AG08395 (cell line): ENCODE results near the gene MAMSTR.
"Not testable (repeated sequence)": the region's sequence is repeated elsewhere in the genome, so short reads cannot be mapped to it uniquely, and the experiment has no call there.

Experiments used
- DNase-seq: peaks from one replicate; pipeline ENCODE4 v3.0.0; 2012; ENCODE audit warnings: mixed read lengths, low spot score

MAMSTR gene

DNA sequence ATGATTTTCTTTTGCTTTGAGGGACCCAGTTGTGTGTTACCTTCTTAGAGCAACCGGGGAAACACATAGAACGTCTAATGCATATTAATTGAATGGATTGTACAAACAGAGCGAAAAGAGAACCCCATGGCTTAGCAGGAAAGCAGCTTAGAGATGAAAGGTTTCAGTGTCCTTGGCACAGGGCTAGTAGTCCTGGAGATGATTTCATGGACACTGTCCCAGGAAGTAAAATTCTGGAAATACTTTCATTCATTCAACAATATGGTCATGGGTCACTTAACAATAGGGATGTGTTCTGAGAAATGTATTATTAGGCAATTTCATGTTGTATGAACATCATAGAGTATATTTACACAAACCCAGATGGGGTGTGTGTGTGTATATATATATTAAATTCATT is 33.4 kb downstream of the MAMSTR start:
- no peak for DNase-seq

DNA sequence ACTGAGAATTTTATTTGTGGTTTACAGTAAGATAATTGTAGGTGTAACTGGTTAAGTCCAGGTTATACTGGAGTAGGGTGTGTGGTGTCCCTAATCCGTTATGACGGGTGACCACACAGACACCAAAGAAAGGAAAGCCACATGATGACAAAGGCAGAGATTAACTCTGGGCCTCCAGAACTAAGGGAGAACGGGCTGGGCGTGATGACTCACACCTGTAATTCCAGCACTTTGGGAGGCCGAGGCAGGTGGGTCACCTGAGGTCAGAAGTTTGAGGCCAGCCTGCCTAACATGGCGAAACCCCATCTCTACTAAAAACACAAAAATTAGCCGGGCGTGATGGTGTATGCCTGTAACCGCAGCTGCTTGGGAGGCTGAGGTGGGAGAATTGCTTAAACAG is 33.9 kb downstream of the MAMSTR start:
- no peak for DNase-seq

DNA sequence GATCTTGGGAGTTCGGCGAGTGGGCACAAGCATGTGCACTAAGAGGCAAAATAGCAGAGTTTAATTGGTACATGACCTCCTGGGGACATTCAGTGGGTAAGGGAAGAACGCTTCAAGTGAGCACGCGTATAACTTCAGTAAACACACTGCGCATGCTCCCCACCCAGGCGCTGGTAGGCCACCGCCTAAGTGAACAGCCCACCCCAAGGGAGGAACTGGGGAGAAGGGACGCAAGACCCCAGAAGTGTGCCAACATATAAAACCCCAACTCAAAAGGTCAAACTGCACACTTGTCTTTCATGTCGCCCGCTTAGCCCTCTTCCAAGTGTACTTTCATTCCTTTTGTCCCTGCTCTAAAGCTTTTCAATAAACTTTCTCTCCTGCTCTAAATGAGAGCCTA is 36.2 kb downstream of the MAMSTR start:
- DNase-seq = no peak

DNA sequence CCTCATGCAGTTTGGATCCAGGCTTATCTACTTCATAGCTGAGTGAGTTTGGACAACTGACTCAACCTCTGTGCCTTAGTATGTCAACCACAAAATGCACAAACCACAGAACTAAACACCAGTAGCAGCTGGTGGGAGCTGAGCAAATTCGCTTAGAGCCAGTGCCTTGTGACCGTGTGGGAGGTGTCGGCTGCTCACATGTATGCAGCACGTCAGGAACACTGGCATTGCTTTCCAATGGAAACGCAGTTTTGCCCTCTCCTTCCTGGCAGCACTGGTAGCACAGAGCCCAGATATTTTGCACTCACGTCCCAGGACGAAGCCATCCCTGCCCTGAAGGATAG is 38.4 kb downstream of the MAMSTR start:
- DNase-seq = no peak

DNA sequence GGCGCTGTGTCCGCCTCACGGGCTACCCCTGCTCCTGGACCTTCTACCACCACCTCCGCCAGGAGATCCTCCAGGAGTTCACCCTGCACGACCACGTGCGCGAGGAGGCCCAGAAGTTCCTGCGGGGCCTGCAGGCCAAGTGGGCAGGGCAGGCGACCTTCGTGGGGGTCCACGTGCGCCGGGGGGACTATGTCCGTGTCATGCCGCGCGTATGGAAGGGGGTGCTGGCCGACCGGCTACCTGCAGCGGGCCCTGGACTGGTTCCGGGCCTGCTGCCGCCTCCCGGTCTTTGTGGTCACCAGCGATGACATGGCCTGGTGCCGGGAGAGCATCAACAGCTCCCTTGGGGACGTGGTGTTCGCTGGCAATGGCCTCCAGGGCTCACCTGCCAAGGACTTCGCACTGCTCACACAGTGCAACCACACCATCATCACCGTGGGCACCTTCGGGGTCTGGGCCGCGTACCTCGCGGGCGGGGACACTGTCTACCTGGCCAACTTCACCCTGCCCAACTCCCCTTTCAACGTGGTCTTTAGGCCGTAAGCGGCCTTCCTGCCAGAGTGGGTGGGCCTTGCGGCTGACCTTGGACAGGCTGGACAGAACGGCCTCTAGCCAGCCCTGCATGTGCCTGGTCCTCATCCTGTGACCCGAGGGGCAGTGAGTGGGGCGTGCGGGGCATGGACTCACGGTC is 38.9 kb downstream of the MAMSTR start:
- DNase-seq = no peak

DNA sequence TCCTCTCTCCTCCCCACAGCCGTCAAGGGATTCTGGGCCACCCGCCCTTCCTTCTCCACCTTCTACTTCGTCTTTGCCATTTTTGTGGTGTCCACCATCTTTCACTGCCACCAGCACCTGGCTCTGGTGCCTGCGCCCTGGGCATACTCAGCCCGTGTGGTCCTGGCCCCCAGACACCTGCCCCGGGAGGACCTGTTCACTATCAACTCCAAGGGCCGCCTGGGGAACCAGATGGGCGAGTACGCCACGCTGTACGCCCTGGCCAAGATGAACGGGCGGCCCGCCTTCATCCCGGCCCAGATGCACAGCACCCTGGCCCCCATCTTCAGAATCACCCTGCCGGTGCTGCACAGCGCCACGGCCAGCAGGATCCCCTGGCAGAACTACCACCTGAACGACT is 39.5 kb downstream of the MAMSTR start:
- not testable (repeated sequence) for DNase-seq

DNA sequence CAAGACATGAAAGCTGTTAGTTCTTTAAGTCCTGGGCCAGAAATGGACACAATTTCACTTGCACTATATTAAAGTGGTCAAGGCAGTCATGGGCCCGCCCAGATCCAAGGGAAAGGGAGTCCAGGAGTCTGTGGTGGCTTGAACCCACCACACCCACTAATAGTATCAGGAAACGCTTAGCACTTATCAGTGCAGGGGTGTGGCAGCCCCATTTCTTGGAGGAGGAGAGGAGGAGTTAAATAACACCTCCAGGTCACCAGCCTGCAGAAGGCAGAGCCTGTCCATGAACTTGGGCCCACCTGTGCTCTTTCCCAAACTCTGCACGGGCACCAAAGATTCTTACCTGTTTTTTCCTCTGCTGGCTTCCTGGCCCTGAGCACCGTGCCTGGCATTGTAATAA is 41.3 kb downstream of the MAMSTR start:
- DNase-seq = no peak

DNA sequence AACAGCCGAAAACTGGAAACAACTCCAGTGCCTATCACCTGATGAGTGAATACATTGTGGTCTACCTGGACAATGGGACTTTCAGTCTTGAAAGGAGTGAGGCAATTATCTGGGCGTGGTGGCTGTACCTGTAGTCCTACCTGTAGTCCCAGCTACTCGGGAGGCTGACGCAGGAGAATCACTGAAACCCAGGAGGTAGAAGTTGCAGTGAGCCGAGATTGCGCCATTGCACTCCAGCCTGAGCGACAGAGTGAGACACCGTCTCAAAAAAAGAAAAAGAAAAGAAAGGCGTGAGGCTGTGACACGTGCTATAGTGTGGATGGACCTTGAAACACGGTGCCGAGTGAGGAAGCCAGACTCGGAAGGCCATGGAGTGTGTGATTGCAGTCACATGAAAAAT is 42.6 kb downstream of the MAMSTR start:
- DNase-seq = no peak

DNA sequence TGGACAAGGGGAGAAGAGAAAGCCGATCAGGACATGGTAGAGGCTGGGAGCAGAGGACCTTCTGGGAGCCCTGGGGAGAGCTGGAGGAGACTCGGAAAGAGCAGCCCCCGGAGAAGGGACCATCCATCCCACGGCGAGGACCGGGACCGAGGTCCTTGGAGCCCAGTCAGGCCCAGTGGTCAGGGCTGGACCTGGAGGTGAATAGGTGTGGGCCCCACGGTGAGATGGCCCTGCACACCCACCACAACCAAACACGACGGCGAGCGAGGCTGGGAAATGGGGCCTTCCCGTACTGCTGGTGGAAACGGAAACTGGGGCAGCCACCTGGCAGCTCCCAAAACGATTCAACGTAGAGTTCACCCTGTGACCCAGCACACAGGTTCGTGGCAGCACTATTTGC is 43.0 kb downstream of the MAMSTR start:
- no peak for DNase-seq

DNA sequence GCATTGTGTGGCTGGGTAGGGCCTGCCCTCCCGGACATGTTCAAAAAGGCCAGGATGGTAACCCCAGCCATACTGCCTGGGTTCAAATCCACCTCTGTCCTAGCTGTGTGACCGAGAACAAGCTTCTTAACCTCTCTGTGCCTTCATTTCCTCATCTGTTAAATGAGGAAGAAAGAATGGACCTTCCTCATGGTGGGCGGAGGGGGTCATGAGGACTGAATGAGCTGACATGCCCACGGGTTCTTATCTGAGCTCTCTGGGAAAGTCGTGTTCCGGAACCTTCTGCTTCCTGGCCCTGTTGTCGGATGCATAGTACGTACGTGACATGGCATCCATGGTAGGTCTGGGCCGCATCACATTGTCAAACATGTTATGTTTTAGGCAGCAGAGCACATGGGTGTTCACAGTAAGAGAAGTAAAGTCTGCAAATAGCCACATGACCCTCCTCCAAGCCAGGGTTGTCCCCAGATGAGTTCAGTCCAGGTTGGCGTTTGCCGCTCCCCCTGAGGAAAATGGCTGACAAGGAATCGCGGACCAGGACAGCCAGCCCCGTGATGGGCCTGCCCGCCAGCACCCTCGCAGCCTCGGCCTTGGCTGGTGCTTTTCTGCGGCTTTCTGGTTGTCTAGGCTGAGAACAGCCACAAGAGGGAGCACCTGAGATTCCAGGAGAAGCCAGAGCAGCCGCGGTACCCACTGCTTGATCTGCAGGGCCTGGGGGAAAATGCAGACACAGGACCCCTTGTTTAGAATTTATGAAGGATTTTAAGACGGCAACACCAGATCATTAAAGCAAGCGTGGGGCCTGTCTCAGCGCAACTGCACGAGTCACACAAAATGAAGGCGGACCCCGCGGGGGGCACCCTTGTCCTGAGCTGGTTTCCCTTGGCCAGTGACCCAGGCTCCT is 44.4 kb downstream of the MAMSTR start:
- peak; percentile 93 for DNase-seq

DNA sequence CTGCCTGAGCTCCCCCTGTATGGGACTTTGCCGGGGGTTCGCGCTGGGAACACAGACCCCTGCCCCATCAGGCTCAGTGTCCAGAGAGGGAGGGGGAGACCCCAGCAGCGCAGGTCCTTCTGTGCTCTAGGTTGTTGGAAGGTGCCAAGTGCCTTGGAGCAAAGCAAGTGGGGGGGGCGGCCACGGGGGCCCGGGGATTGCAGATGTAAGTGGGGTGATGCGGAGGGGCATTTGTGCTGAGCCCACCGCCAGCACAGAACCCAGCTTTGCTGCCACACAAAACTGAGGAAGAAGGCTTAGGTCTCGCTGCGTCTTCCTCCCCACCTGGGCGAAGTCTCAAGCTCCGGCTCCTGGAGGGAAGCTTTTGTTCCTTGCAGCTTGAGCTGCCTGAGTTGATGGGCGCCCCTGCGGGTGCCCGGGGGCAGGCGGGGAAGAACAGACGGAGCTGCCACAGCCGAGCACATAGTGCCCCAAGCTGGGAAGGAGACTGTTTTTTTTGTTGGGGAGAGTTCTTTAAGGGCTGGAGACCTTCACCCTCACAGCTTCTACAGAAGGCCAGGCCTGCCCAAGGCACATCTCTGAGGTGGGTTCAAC is 45.2 kb downstream of the MAMSTR start:
- DNase-seq = no peak

DNA sequence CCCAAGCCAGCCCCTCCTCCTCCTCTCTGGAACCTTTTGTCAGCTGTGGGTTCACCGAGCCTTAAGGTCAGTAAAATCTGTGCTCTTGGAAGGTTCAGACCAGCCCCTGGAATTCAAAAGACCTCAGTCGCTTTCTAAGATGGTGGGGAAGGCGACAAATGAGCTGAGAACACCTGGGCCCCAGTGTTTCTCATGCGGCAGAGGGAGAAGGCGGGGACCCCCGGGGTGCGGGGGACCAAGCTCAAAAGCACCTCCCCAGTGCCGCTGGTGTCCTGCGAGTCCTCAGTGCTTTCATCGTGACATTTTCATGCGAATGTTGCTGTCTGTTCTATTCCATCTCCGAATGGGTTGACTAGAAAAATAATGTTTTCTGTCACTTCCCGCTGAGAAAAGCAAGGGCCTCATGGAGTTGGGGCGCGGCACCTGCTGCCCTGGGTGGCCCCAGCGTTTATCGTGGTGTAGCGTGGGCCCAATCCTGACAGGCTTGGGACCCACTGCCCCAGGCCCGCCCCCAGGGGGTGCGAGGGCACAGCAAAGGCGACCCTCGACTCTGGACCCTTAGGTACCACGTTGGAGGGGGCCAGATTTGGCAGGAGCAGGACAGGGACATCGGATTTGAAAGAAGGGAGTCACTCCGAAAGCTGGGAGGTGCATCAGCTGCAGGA is 46.0 kb downstream of the MAMSTR start:
- no peak for DNase-seq

DNA sequence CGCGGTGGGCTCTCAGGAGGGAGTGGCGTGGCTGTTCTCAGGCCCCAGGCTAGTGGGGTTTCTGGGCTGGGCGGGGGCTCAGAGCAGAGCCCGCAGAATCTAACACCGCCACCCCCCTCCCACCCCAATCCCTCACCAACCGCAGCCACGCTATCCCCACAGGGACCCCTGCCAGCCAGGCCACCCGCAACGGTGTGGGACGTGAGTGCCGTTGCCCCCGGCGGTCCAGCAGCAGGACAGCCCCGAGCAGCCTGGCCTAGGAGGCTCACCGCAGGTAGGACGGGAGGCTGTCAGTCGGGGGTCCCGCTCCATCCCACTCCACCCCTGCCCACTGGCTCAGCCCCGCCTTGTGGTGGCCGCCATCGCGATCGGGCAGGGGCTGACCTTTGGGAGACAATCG is 46.5 kb downstream of the MAMSTR start, which contains the start of gene NTN5:
NTN5 (minus strand) TSS at position 24 of the 400 bp plus-strand sequence. CDS start 2,031 bp downstream, outside the sequence.
- no peak for DNase-seq

DNA sequence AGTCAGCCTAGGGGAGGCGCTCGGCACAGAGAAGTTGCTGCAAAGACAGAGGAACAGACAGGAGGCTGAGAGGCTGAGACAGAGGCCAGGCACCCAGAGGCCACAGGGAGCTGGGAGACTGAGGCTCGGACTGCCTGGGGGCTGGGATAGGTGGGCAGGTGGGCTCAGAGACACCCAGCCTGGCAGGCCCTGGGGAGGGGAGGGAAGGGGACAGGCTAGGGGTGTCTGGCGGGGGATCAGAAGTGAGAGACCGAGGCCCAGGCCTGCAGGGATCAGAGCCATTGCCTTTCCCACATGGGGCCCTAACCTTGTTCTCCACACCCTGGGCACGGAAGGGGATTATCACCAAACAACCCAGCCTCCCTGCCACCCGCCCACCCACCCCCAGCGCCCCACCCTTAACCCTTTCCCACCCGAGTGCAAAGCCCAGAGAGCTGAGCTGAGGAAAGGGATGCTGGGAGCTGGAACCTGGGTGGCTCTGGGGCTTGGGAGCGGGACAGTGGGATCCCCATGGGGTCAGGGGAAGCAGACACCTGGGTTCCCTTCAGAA is 48.0 kb downstream of the MAMSTR start:
- DNase-seq = no peak

DNA sequence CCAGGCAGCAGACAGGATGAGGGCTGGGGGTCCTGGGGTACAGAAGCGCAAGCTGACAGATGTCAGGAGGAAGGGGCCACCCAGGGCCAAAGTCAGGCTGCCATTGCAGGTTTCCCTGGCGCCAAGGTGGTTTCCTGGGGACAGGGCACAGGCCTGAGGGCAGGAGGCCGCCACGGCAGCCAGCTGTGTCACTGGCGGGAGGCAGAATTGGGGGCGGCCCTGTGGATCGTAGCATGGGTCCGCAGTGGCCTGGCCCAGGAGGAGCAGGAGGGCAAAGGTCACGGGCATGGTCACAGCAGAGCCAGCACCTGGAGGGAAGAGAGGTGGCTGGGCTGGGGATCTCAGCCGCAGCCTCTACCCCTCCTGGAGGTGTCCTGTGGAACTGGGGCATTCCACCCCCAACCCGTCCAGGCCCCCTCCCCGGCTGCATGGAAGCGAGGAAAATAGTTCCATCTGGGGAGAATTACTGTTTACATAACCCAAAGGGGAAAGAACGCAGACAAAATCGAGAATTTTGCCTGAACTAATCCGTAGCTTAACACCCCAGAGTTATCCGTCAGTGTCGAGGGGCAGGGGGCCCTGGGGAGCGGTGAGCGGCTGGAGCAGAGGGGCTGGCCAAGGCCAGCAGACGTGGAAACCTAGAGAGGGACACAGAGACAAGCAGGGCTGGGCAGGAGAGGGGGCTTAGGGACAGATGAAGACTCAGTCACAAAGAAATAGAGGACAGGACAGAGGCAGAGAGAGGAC is 48.7 kb downstream of the MAMSTR start:
- DNase-seq = no peak

DNA sequence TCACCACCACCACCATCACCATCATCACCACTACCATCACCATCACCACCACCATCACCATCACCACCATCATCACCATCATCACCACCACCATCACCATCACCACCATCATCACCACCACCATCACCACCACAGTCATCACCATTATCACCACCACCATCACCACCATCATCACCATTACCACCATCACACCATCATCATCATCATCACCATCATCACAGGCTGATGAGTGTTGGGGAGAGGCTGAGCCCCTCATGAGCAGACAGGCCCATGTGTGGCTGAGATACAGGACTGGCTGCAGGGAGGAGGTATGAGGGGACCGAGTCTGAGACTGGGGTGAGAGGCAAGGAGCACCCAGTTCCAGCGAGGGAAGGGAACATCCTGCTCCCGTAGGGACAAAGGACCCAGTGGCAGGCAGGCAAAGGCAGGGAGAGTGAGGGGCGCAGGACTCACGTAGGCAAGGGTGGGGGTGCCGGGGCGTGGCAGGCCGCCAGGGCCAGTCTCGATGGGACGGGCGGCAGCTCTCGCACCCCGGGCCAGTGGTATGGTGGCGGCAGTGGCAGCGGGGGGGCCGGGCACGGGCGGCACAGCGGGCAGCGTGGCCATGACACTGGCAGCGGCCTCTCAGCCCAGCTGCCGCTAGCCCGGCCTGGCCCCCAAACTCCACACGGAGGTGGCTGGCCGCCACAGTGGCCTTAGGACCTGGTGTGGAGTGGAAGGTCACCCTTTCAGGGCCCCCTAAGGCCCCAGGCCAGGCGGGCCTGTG is 49.4 kb downstream of the MAMSTR start:
- no peak for DNase-seq

DNA sequence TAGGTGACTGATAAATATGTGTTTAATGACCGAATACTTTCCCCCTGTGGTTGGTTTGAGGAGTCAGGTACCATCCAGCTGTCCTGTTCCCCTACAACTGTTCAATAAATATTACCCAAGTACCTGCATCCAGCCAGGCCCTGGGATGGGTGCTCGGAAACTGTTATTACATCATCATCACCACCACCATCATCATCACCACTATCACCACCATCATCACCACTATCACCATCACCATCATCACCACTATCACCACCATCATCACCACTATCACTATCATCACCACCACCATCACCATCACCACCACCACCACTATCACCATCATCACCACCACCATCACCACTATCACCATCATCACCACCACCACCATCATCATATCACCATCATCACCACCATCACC is 50.8 kb downstream of the MAMSTR start:
- DNase-seq = no peak

DNA sequence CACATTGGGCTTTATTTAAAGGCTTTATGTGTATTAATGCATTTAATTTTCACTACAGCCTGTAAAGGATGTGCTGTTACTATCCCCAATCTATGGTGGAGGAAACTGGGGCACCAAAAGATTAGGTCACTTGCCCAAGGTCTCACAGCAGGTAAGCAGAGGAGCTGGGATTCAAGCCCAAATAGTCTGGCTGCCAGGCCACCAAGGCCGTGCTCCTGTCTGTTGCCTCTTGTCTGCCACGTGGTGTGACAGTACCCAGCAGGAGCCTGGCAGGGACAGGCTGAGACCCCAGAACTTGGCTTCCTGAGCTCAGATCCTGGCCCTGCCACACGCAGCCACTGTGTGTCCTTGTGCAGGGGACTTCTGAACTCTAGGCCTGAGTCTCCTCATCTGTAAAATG is 51.2 kb downstream of the MAMSTR start:
- no peak for DNase-seq

DNA sequence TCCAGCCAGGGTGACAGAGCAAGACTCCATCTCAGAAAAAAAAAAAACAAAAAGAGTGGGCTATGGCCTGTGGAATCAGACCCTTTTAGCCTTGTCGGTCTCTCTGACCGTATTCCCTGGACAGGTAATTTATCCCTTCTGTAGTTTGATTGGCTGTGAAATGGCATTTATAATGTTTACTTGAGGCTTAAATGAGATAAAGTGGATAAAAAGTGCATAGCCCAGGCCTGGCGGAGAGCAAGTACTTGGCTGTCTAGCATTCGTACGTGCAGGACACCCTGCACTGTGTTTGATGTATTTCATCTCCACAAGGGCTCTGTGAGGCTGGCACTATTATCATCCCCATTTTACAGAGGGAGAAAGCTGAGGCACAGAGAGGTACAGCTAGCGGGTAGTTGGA is 53.7 kb downstream of the MAMSTR start:
- DNase-seq = no peak

DNA sequence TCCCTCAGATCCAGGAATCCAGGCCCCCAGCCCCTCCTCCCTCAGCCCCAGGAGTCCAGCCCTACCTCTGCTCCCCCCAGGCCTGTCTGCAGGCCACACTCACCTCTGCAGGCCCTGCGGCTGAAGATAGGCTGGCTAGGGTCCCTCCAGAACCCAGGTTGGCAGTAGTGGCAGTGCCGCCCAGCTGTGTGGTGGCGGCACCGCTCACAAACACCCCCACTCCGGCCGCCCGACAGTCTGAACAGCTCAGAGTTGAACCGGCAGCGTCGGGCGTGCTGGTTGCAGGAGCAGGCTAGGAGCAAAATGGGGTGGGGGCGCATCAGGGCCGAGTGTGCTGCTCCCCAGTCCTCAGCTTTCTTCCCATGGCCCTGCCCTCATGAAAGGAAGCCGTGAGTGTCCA is 55.0 kb downstream of the MAMSTR start:
- DNase-seq = no peak

DNA sequence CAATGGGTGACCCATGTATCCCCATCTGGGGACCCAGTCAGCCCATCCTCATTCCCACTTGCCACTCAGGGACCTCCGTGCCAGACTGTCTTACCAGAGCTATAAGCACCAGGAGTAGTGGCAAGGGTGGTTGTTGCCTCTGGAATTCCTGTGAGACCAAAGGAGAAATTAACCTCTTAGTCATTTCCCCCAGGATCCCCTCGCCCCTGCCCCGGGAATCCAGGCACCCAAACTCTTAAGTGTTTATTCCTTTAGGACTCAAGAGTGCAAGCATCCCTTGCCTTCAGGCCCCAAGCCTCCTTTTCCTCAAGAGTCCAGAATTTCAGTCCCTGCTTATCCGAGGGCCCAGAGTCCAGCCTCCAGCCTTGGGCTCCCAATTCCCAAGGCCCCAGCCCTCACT is 55.9 kb downstream of the MAMSTR start:
- no peak for DNase-seq
